Measurements from ENCODE around the gene VARS1.

VARS1 gene

DNA sequence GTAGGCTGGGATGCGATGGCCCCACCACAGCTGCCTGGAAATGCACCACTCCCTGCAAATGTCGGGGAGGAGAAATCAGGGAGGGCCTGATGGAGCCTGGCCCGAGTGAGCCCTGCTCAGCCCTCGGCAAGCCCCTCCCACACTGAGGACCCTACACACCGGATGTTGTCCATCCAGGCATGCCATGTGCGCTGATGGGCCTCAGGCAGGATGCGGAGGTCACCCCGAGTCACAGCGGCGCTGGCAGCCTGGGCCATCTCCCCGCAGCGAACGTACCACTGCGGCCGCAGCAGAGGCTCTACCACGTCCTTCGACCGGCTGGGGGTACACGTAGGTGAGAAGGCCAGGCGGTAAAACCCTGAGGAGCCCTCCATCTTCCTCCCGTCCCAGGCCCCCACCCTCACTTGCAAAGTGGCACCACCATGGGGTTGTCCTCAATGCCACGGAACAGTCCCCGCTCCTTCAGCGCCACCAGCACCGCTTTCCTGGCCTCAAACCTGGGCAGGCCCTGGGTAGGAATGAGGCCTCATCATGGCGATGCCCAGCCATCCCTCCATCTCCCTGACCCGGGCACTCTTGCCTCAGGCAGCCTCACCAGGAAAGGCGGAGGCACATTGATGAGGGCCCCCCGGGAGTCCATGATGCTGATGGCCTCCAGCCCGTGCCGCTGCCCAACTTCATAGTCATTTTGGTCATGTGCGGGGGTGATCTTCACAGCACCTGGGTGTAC lies 13.3 kb downstream of the VARS1 start:
- Histone ChIP-seq H3K36me3 (peaks cover 83% of the 10 kb centered on the region), H3K4me3 (ENCODE audit: low read depth, low read length) (no peak overlapping the region), H3K4me1 (peaks cover 4% of the 10 kb centered on the region), H3K27me3 (no peaks in the 10 kb centered on the region), H3K9me3 (no peaks in the 10 kb centered on the region)
- TF ChIP-seq CTCF (IDR thresholded peaks at IDR 0.05; ENCODE audit: low read depth, low read length), result no peak
- DNase-seq, result no peak

DNA sequence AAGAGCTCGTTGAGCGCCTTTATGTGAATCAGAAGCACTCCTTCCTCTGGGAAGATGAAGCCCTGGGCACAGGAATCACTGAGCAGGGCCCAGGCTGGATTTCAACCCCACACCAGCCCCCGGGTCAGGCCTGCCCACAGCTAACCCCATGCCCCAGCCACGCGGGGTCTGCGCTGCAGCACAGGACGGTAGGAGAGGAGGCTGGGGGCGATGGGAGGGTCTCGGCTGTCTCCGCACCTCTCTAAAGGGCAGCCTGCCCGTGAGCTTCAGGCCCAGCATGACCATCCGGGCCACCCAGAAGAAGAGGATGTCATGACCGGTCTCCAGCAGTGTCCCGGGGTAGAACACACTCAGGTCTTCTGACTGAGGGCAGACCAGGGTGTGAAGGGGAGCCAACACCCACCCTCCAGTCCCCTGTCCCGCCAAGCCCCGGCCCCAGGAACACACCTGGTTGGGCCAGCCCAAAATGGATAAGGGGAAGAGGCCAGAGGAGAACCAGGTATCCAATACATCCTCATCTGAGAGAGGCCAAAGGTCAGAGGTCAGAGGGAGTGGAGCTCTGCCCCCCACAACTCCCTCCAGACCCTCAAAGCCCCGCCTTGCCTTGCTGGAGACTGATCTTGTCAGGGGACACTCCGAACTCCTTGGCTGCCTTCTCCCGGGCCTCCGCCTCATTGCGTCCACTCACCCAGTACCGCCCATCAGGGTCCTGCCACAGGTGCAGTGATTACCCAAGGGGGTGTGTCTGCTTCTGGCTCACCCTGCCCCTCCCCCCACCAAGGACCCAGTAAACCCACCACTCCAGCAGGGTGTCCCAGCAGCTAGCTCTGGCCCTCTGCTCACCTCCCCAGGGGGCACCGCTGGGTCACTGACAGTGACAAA lies 14.1 kb downstream of the VARS1 start:
- no peak for DNase-seq
- peaks cover 10% of the 10 kb centered on the region for H3K4me1 ChIP-seq
- H3K4me3 ChIP-seq (ENCODE audit: low read depth, low read length), result no peak overlapping the region
- H3K36me3 ChIP-seq, result peaks cover 79% of the 10 kb centered on the region
- no peak for TF ChIP-seq CTCF (IDR thresholded peaks at IDR 0.05; ENCODE audit: low read depth, low read length)
- H3K9me3 ChIP-seq, result no peaks in the 10 kb centered on the region
- no peaks in the 10 kb centered on the region for H3K27me3 ChIP-seq

GRCh38 chr6:31780507-31781243 lies 14.9 kb downstream of the VARS1 start:
- H3K36me3 ChIP-seq, result peaks cover 77% of the 10 kb centered on the region
- no peaks in the 10 kb centered on the region for H3K9me3 ChIP-seq
- H3K27me3 ChIP-seq, result no peaks in the 10 kb centered on the region
- TF ChIP-seq CTCF (IDR thresholded peaks at IDR 0.05; ENCODE audit: low read depth, low read length), result no peak
- DNase-seq, result no peak
- no peak overlapping the region for H3K4me3 ChIP-seq (ENCODE audit: low read depth, low read length)
- H3K4me1 ChIP-seq, result peaks cover 10% of the 10 kb centered on the region

- no peaks in the 10 kb centered on the region for H3K9me3 ChIP-seq
- H3K27me3 ChIP-seq, result no peaks in the 10 kb centered on the region
- DNase-seq, result no peak
- peaks cover 10% of the 10 kb centered on the region for H3K4me1 ChIP-seq
- H3K4me3 ChIP-seq (ENCODE audit: low read depth, low read length), result no peak overlapping the region
- TF ChIP-seq CTCF (IDR thresholded peaks at IDR 0.05; ENCODE audit: low read depth, low read length), result no peak
- peaks cover 69% of the 10 kb centered on the region for H3K36me3 ChIP-seq
These were observed 15.6 kb downstream of the VARS1 start for GRCh38 chr6:31779908-31780307.

DNA sequence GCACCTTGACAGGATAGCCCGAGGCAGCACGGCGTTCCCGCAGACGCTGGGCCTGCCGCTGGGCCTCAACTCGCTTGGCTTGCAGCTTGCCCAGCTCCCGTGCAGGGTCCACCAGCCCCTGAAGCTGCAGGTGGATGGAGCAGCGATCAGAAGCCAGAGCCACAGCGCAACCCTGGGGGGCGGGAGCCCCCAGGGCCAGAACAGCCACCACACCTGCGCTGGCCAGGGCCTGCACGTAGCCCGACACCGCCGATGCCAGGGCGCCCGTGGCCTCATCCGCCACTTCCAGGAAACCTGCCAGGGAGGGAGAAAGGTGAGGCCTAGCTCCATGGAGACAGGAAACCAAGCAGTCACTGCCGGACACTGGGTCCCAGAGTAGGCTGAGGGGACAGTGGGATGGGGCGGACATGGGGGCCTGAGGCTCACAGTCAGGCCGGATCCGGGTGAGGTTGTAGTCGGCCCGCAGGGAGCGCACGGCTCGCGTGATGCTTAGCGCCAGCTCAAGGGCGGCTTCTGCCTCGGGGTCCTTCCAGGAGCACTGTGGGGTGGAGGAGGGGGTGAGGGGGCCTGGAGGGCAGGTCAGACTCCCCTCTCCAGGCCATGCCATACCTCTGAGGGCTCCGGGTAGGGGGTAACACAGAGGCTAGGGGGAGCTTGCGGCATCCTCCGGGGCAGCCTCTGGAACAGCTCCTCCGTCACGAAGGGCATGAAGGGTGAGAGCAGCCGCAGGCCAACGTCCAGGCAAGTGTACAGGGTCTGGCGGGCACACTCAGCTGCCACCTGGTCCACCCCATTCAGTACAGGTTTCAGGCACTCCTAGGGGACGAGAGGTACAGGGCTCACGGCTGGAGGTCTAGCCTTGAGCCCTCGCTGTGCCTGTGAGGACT lies 16.3 kb downstream of the VARS1 start:
- Histone ChIP-seq H3K9me3 (no peaks in the 10 kb centered on the region), H3K27me3 (no peaks in the 10 kb centered on the region), H3K4me3 (ENCODE audit: low read depth, low read length) (no peak overlapping the region), H3K4me1 (peaks cover 10% of the 10 kb centered on the region), H3K36me3 (peaks cover 62% of the 10 kb centered on the region)
- TF ChIP-seq CTCF (IDR thresholded peaks at IDR 0.05; ENCODE audit: low read depth, low read length), result no peak
- DNase-seq, result no peak

All from BE2C (cell line).